ENCODE results near the gene PER2.

- TF ChIP-seq CTCF (IDR thresholded peaks at IDR 0.05) = no peak
- no peak for TF ChIP-seq POLR2AphosphoS5 (IDR thresholded peaks at IDR 0.05)
These were observed 84.3 kb downstream of the PER2 start for GRCh38 chr2:238203973-238204683.
